NB4 (cell line): ENCODE results near the gene SPDYE2.
"Not testable (repeated sequence)": the region's sequence is repeated elsewhere in the genome, so short reads cannot be mapped to it uniquely, and the experiment has no call there.

ENCODE experiments used
- CTCF ChIP-seq: IDR thresholded peaks from one replicate; pipeline ENCODE4 v1.5.1; 2012; ENCODE audit warnings: low read depth, low read length
- MAX ChIP-seq: IDR thresholded peaks from 2 replicates; pipeline ENCODE4 v1.6.1; 2011; ENCODE audit warnings: low read depth, low read length
- MYC ChIP-seq: IDR thresholded peaks from 2 replicates; pipeline ENCODE4 v1.6.1; 2011; ENCODE audit warnings: low read depth, low read length
- POLR2A ChIP-seq: IDR thresholded peaks from 2 replicates; pipeline ENCODE4 v1.6.1; 2011; ENCODE audit warnings: mild to moderate bottlenecking; ENCODE audit not compliant: insufficient read length; ENCODE audit errors: extremely low read depth

- TF ChIP-seq CTCF, POLR2A, MAX, MYC: not testable (repeated sequence)
Observed at GRCh38 chr7:102604431-102605145, 53.6 kb downstream of the SPDYE2 start.
